BLaER1 (cell line): ENCODE data around the gene SBF2.
"Not testable (repeated sequence)": the region's sequence is repeated elsewhere in the genome, so short reads cannot be mapped to it uniquely, and the experiment has no call there.

ENCODE experiments used
- H3K27ac ChIP-seq: shearing (Covaris generic); formaldehyde crosslinking; 2 replicates; pipeline ENCODE4 v1.8.1; 2022
- H3K27me3 ChIP-seq: shearing (Covaris generic); formaldehyde crosslinking; 2 replicates; pipeline ENCODE4 v1.8.1; 2022
- H3K36me3 ChIP-seq: shearing (Covaris generic); formaldehyde crosslinking; 2 replicates; pipeline ENCODE4 v1.8.1; 2022
- H3K4me1 ChIP-seq: shearing (Covaris generic); formaldehyde crosslinking; 2 replicates; pipeline ENCODE4 v1.8.1; 2022
- H3K4me2 ChIP-seq: shearing (Covaris generic); formaldehyde crosslinking; 2 replicates; pipeline ENCODE4 v1.8.1; 2022
- H3K4me3 ChIP-seq: shearing (Covaris generic); formaldehyde crosslinking; 2 replicates; pipeline ENCODE4 v1.8.1; 2022
- H3K9ac ChIP-seq: shearing (Covaris generic); formaldehyde crosslinking; 2 replicates; pipeline ENCODE4 v1.8.1; 2022
- H3K9me3 ChIP-seq: shearing (Covaris generic); formaldehyde crosslinking; 2 replicates; pipeline ENCODE4 v1.8.1; 2022
- H4K20me1 ChIP-seq: shearing (Covaris generic); formaldehyde crosslinking; 2 replicates; pipeline ENCODE4 v1.8.1; 2022
- Cebpa-rat ChIP-seq: shearing (Covaris generic); IDR thresholded peaks from 2 replicates; pipeline ENCODE4 v1.8.1; 2022

The SBF2 gene

DNA sequence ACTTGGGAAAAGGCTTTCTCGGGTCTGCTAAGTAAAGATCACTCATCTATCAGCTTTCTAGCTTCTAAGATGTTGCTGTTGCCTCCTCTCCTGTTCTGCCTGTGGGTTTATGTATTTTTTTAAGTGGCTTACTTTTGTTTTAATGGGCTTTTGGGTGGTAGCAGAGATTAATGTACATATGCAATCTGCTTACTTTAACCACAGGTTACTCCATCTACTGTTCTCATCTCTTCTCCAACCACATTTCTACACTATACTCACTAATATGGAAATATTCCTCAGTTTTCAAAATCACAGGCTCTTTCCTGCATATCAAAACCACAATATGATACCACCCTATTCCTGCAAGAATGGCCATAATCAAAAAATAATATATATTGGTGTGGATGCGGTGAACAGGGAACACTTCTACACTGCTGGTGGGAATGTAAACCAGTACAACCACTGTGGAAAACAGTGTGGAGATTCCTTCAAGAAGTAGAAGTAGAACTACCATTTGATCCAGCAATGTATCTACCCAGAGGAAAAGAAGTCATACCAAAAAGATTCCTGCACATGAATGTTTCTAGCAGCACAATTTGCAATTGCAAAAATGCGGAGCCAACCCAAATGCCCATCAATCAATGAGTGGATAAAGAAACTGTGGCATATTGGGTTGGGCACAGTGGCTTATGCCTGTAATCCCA lies 341.4 kb downstream of the SBF2 start:
- no peaks in the 10 kb centered on the region for H3K27me3 ChIP-seq
- no peak overlapping the region for H3K27ac ChIP-seq
- no peaks in the 10 kb centered on the region for H3K4me1 ChIP-seq
- no peaks in the 10 kb centered on the region for H3K36me3 ChIP-seq
- H3K4me3 ChIP-seq: no peak overlapping the region
- TF ChIP-seq Cebpa-rat: no peak
- no peaks in the 10 kb centered on the region for H3K9me3 ChIP-seq
- H3K4me2 ChIP-seq: no peak overlapping the region
- H4K20me1 ChIP-seq: no peaks in the 10 kb centered on the region
- H3K9ac ChIP-seq: no peak overlapping the region

DNA sequence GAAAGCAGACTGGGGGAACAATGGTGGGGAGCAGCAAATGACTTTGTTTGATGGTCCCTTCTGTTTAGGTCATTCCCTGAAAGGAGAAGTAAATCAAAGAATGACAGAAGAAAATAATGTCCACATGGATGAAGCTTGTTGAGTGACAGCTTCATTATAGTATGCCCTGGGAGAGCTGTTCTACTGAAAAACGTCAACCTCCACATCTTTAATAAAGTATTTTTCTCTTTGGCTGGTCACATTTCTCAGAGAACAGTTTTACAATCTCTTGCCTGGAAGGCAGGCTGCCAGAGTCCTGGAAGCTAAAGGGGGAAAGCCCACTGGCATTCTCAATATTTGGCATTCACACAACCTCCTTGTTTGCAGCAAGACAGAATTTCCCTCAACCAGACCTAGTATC lies 342.2 kb downstream of the SBF2 start:
- no peaks in the 10 kb centered on the region for H4K20me1 ChIP-seq
- no peaks in the 10 kb centered on the region for H3K4me1 ChIP-seq
- no peak overlapping the region for H3K4me2 ChIP-seq
- no peaks in the 10 kb centered on the region for H3K36me3 ChIP-seq
- no peaks in the 10 kb centered on the region for H3K27me3 ChIP-seq
- no peak overlapping the region for H3K4me3 ChIP-seq
- TF ChIP-seq Cebpa-rat: no peak
- no peaks in the 10 kb centered on the region for H3K9me3 ChIP-seq
- no peak overlapping the region for H3K27ac ChIP-seq
- H3K9ac ChIP-seq: no peak overlapping the region

DNA sequence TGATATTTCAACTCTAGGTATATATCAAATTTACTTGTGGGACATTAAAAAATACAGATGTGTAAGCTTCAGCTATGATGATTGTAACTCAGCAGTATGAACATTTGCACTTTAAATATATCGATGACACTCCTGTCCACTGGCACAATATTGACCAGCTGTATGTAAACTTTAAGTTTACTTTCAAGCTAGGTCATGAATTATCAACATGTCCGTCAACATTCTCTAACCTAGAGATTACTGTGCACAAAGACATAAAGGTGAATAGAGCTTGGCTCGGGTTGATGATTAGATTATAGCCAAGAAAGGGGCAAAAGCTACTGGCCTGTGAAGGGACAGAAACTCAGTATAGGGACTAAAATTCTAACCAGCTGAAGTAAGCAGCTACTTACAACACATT lies 343.6 kb downstream of the SBF2 start:
- Histone ChIP-seq H3K9me3 (0 out of 2 replicates have a peak, but pooled peaks cover 9% of the 10 kb centered on the region), H3K9ac (no peak overlapping the region), H4K20me1 (no peaks in the 10 kb centered on the region), H3K4me1 (no peaks in the 10 kb centered on the region), H3K36me3 (no peaks in the 10 kb centered on the region), H3K27ac (no peak overlapping the region), H3K4me3 (no peak overlapping the region), H3K4me2 (no peak overlapping the region), H3K27me3 (no peaks in the 10 kb centered on the region)
- no peak for TF ChIP-seq Cebpa-rat

DNA sequence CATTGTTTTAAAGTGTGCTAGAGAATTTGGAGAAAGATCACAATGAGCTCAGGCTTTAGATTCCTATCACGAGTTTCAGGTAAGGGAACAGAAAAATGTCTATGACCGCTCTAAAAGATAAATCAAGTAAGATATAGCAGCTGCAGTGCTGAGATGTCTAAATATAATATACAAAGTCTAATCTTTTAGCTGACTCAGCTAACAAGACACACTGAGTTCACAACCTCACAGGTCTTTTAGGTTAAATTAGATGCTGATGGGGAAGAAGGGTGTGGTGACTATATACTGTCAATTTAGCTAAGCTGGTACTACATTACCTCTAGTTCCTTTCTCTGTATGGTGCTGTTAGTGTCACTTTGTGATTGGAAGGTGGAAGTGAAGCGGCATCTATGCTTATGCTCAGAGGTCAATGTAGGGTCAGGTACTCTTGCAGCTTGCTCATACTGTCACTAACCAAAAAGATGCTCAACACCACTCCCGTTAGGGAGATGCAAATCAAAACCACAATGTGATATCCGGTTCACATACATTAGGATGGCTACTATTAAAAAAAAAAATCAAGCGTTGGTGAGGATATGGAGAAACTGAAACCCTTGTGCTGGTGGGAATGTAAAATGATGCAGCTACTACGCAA lies 346.7 kb downstream of the SBF2 start:
- H3K36me3 ChIP-seq: no peaks in the 10 kb centered on the region
- no peaks in the 10 kb centered on the region for H3K27me3 ChIP-seq
- H3K4me2 ChIP-seq: no peak overlapping the region
- no peak overlapping the region for H3K27ac ChIP-seq
- H3K9me3 ChIP-seq: peaks cover 18% of the 10 kb centered on the region; the same call in 1 of the 2 replicates
- H4K20me1 ChIP-seq: no peaks in the 10 kb centered on the region
- no peak for TF ChIP-seq Cebpa-rat
- no peaks in the 10 kb centered on the region for H3K4me1 ChIP-seq
- no peak overlapping the region for H3K9ac ChIP-seq
- no peak overlapping the region for H3K4me3 ChIP-seq

DNA sequence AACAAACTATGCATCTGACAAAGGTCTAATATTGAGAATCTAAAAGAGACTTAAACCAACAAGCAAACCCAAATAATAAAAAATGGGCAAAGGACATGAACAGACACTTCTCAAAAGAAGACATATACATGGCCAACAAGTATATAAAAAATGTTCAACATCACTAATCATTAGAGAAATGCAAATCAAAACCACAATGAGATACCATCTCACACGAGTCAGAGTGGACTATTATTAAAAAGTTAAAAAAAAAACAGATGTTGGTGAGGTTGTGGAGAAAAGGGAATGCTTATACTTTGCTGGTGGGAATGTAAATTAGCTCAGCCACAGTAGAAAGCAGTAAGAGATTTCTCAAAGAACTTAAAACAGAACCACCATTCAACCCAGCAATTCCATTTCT lies 348.3 kb downstream of the SBF2 start:
- H3K9ac ChIP-seq, H4K20me1 ChIP-seq, H3K27ac ChIP-seq, H3K4me3 ChIP-seq, H3K4me1 ChIP-seq, H3K36me3 ChIP-seq, H3K4me2 ChIP-seq, H3K27me3 ChIP-seq: not testable (repeated sequence)
- peaks cover 18% of the 10 kb centered on the region; the same call in 1 of the 2 replicates for H3K9me3 ChIP-seq

DNA sequence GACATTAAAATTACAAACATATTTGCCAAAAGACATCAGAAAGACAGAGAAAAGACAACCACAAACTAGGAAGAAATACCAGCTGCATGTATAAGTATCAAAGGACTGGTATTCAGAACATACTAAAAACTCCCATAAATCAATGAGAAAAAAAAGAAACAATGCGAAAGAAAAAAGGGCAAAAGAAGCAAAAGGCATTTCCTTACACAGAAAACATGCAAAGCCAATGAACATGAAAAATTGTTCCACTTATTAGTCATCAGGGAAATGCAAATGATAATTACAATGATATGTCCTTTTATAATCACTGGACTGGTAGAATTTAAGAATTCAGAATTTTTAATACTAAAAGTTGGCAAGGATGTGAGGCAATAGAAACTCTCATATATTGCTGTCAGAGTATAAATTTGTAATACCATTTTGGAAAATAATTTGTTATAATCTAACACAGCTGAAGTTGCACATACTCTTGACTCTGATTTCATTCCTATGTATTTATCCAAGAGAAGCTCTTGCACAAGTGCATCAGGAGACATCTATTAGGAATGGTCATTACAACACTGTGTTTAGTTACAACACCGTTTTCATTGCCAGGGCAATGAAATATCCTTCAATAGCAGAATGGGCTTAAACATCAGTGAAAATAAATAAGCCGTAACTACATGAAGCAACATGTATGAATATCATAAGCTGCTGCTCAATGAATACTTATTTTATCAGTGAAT lies 350.5 kb downstream of the SBF2 start:
- Histone ChIP-seq H4K20me1 (no peaks in the 10 kb centered on the region), H3K27me3 (no peaks in the 10 kb centered on the region), H3K27ac (no peak overlapping the region), H3K4me3 (no peak overlapping the region), H3K9ac (no peak overlapping the region), H3K36me3 (no peaks in the 10 kb centered on the region), H3K4me1 (no peaks in the 10 kb centered on the region), H3K9me3 (peaks cover 18% of the 10 kb centered on the region; the same call in 1 of the 2 replicates), H3K4me2 (no peak overlapping the region)
- no peak for TF ChIP-seq Cebpa-rat

DNA sequence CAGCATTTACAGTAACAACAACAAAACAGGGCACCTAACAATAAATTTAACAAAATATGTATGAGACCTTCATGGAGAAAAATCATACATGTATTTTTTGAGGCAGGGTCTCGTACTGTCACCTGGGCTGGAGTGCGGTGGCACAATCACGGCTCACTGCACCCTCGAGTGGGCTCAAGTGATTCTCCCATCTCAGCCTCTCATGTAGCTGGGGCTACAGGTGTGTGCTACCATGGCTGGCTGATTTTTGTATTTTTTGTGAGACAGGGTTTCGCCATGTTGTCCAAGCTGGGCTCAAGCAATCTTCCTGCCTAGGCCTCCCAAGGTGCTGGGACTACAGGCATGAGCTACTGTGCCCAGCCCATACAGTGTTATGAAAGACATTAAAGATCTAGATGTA lies 352.0 kb downstream of the SBF2 start:
- no peak overlapping the region for H3K4me2 ChIP-seq
- TF ChIP-seq Cebpa-rat: no peak
- no peak overlapping the region for H3K4me3 ChIP-seq
- H3K27ac ChIP-seq: no peak overlapping the region
- H4K20me1 ChIP-seq: no peaks in the 10 kb centered on the region
- no peaks in the 10 kb centered on the region for H3K27me3 ChIP-seq
- H3K9me3 ChIP-seq: peaks cover 18% of the 10 kb centered on the region; the same call in 1 of the 2 replicates
- H3K4me1 ChIP-seq: no peaks in the 10 kb centered on the region
- H3K9ac ChIP-seq: no peak overlapping the region
- H3K36me3 ChIP-seq: no peaks in the 10 kb centered on the region

DNA sequence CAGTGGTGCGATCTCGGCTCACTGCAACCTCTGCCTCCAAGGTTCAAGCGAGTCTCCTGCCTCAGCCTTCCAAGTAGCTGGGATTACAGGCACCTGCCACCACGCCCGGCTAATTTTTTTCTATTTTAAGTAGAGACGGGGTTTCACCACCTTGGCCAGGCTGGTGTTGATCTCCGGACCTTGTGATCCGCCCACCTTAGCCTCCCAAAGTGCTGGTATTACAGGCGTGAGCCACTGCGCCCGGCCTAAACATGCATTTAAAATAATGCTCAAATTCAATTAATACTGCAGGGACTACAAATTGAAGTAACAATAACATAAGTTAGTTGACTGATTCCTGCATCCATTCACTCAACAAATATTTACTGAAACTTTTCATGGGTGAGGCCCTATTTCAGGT lies 354.9 kb downstream of the SBF2 start:
- not testable (repeated sequence) for H3K4me1 ChIP-seq, H3K27me3 ChIP-seq, H4K20me1 ChIP-seq, H3K9ac ChIP-seq, H3K36me3 ChIP-seq, H3K27ac ChIP-seq, H3K4me2 ChIP-seq, H3K4me3 ChIP-seq, H3K9me3 ChIP-seq

DNA sequence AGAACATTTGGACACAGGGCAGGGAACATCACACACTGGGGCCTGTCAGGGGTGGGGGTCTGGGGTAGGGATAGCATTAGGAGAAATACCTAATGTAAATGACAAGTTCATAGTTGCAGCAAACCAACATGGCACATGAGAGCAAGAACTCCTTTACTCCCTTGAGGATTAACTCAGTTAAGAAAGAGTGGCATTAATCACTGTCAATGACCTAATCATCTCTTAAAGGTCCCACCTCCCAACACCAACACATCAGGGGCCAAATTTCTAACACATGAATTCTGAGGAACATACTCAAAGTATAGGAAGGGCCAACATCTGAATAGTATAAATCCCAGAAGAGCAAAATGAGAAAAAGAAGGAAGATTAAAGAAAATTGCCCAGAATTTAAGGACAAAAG lies 357.3 kb downstream of the SBF2 start:
- H3K4me3 ChIP-seq: no peak overlapping the region
- no peaks in the 10 kb centered on the region for H3K36me3 ChIP-seq
- H3K27ac ChIP-seq: no peak overlapping the region
- H3K4me1 ChIP-seq: no peaks in the 10 kb centered on the region
- H3K9ac ChIP-seq: no peak overlapping the region
- H3K9me3 ChIP-seq: no peaks in the 10 kb centered on the region
- TF ChIP-seq Cebpa-rat: no peak
- H3K27me3 ChIP-seq: no peaks in the 10 kb centered on the region
- no peak overlapping the region for H3K4me2 ChIP-seq
- H4K20me1 ChIP-seq: no peaks in the 10 kb centered on the region

DNA sequence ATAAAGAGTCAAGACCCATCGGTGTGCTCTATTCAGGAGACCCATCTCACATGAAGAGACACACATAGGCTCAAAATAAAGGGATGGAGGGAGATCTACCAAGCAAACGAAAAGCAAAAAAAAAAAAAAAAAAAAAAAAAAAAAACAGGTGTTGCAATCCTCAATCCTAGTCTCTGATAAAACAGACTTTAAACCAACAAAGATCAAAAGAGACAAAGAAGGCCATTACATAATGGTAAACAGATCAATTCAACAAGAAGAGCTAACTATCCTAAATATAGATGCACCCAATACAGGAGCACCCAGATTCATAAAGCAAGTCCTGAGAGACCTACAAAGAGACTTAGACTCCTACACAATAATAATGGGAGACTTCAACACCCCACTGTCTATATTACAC lies 361.2 kb downstream of the SBF2 start:
- H3K27me3 ChIP-seq, H4K20me1 ChIP-seq, H3K9ac ChIP-seq, H3K36me3 ChIP-seq, H3K9me3 ChIP-seq, H3K4me1 ChIP-seq, H3K27ac ChIP-seq, H3K4me3 ChIP-seq, H3K4me2 ChIP-seq: not testable (repeated sequence)

DNA sequence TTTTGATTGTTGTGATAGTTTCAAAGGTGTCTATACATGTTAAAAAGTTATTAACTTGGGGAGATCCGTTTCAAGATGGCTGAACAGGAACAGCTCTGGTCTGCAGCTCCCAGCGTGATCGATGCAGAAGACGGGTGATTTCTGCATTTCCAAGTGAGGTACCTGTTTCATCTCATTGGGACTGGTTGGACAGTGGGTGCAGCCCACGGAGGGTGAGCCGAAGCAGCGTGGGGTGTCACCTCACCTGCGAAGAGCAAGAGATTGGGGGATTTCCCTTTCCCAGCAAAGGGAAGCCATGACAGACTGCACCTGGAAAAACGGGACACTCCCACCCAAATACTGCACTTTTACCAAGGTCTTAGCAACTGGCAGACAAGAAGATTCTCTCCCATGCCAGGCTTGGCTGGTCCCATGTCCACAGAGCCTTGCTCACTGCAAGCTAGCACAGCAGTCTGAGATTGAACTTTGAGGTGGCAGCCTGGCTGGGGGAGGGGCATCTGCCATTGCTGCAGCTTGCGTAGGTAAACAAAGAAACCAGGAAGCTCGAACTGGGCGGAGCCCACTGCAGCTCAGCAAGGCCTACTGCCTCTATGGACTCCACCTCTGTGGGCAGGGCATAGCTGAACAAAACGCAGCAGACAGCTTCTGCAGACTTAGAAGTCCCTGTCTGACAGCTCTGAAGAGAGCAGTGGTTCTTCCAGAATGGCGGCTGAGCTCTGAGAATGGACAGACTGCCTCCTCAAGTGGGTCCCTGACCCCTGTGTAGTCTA lies 363.3 kb downstream of the SBF2 start:
- H3K4me1 ChIP-seq, H3K4me2 ChIP-seq, H3K9me3 ChIP-seq, H3K9ac ChIP-seq, H3K27ac ChIP-seq, H3K36me3 ChIP-seq, H3K4me3 ChIP-seq, H3K27me3 ChIP-seq, H4K20me1 ChIP-seq: not testable (repeated sequence)
